GM18505 (cell line): ENCODE data around the gene PCDHGB2.
"Not testable (repeated sequence)": the region's sequence is repeated elsewhere in the genome, so short reads cannot be mapped to it uniquely, and the experiment has no call there.

Source experiments
- ATAC-seq: cut with Tn5 transposase; IDR thresholded peaks from one replicate; pipeline ENCODE4 v1.9.1; 2021; ENCODE audit not compliant: unreplicated experiment
- POLR2A ChIP-seq: IDR thresholded peaks from 4 replicates; pipeline ENCODE4 v1.6.1; 2011; ENCODE audit warnings: borderline replicate concordance; ENCODE audit not compliant: insufficient read depth, insufficient read length; ENCODE audit errors: extremely low read depth

Gene PCDHGB2

DNA sequence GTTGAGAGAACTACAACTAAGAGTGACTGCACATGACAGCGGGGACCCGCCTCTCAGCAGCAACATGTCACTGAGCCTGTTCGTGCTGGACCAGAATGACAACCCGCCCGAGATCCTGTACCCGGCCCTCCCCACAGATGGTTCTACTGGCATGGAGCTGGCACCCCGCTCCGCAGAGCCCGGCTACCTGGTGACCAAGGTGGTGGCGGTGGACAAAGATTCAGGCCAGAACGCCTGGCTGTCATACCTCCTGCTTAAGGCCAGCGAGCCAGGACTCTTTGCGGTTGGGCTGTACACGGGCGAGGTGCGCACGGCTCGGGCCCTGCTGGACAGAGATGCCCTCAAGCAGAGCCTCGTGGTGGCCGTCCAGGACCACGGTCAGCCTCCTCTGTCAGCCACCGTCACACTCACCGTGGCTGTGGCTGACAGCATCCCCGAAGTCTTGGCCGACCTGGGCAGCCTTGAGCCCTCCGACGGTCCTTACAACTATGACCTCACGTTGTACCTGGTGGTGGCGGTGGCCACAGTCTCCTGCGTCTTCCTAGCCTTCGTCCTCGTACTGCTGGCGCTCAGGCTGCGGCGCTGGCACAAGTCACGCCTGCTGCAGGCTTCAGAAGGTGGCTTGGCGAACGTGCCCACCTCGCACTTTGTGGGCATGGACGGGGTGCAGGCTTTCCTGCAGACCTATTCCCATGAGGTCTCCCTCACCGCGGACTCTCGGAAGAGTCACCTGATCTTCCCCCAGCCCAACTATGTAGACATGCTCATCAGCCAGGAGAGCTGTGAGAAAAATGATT is 24.9 kb downstream of the PCDHGB2 start:
- TF ChIP-seq POLR2A: no peak
- ATAC-seq: no peak

DNA sequence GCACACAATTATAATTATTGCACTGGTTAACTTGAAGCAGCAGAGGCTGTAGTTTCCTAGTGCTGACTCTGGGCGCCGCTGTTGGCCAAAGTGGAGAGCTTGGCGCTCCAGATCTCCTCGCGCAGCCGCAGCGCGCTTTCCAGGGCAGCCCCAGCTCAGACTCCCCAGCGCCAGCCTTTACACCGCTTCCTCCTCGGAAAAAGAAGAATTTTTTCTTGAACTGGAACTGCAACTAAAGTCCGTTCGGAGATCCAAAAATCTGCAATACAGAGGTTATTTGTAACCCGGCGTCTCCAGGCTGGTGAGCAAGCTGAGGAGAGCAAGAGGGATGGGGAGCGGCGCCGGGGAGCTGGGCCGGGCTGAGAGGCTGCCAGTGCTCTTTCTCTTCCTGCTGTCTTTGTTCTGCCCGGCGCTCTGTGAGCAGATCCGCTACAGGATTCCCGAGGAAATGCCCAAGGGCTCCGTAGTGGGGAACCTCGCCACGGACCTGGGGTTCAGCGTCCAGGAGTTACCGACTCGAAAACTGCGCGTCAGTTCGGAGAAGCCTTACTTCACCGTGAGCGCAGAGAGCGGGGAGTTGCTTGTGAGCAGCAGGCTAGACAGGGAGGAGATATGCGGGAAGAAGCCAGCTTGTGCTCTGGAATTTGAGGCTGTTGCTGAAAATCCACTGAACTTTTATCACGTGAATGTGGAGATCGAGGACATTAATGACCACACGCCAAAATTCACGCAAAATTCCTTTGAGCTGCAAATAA is 27.9 kb downstream of the PCDHGB2 start, which contains the start of gene PCDHGB4:
TSS of gene PCDHGB4 (plus strand) at position 142 of the 755 bp plus-strand sequence. CDS start at position 329, 187 bp downstream.
- ATAC-seq: not testable (repeated sequence)

DNA sequence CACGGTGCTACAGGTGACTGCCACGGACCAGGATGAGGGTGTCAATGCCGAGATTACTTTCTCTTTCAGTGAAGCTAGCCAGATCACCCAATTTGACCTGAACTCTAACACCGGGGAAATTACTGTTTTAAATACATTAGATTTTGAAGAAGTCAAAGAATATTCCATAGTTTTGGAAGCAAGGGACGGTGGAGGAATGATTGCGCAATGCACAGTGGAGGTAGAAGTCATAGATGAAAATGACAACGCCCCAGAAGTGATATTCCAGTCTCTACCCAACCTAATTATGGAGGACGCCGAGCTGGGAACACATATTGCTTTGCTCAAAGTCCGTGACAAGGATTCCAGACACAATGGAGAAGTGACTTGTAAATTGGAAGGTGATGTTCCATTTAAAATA is 28.9 kb downstream of the PCDHGB2 start:
- ATAC-seq: no peak

DNA sequence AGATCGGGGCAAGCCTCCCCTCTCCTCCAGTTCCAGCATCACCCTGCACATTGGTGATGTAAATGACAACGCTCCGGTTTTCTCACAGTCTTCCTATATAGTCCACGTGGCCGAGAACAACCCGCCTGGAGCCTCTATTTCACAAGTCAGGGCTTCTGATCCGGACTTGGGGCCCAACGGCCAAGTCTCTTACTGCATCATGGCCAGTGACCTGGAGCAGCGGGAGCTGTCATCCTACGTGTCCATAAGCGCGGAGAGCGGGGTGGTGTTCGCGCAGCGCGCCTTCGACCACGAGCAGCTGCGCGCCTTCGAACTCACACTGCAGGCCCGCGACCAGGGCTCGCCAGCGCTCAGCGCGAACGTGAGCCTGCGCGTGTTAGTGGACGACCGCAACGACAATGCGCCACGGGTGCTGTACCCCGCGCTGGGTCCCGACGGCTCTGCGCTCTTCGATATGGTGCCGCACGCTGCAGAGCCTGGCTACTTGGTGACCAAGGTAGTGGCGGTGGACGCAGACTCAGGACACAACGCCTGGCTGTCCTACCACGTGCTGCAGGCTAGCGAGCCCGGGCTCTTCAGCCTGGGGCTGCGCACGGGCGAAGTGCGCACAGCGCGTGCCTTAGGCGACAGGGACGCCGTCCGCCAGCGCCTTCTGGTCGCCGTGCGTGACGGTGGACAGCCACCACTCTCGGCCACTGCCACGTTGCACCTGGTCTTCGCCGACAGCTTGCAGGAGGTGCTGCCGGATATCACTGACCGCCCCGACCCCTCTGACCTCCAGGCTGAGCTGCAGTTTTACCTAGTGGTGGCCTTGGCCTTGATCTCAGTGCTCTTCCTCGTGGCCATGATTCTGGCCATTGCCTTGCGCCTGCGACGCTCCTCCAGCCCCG is 29.6 kb downstream of the PCDHGB2 start:
- no peak for TF ChIP-seq POLR2A
- ATAC-seq: no peak

More for the DNA sequence above, 28.9 kb downstream of the PCDHGB2 start:
- no peak for TF ChIP-seq POLR2A

DNA sequence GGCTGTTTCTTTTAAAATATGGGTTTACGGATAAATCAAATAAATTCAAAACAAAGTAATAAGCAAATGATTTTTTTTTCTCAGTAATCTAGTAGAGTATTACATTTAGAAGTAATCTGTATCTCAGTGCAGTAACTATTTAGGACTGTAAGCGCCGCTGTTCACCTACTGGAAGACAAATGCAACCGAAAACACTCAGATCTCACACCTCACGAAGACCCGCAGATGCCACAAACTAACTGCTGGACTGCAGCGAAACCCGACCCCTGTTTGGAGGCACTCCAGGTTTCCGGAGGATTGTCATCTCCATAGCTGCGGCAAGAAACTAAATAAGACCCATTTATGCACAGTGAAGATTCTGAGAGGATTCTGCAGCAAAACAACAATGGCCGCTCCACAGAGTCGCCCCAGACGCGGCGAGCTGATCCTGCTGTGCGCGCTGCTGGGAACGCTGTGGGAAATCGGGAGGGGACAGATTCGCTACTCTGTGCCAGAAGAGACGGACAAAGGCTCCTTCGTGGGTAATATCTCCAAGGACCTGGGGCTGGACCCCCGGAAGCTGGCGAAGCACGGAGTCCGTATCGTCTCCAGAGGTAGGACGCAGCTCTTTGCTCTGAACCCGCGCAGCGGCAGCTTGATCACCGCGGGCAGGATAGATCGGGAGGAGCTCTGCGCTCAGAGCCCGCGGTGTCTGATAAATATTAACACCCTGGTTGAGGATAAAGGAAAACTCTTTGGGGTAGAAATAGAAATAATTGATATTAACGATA is 32.8 kb downstream of the PCDHGB2 start, which contains the start of gene PCDHGA8:
TSS of gene PCDHGA8 (plus strand) at position 205 of the 770 bp plus-strand sequence. CDS start at position 386, 181 bp downstream.
- ATAC-seq: no peak
- TF ChIP-seq POLR2A: no peak

DNA sequence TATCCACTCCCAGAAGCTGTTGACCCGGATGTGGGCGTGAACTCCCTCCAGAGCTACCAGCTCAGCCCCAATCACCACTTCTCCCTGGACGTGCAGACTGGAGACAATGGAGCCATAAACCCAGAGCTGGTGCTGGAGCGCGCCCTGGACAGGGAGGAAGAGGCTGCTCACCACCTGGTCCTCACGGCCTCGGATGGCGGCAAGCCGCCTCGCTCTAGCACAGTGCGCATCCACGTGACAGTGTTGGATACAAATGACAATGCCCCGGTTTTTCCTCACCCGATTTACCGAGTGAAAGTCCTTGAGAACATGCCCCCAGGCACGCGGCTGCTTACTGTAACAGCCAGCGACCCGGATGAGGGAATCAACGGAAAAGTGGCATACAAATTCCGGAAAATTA is 33.5 kb downstream of the PCDHGB2 start:
- TF ChIP-seq POLR2A: no peak
- ATAC-seq: no peak

DNA sequence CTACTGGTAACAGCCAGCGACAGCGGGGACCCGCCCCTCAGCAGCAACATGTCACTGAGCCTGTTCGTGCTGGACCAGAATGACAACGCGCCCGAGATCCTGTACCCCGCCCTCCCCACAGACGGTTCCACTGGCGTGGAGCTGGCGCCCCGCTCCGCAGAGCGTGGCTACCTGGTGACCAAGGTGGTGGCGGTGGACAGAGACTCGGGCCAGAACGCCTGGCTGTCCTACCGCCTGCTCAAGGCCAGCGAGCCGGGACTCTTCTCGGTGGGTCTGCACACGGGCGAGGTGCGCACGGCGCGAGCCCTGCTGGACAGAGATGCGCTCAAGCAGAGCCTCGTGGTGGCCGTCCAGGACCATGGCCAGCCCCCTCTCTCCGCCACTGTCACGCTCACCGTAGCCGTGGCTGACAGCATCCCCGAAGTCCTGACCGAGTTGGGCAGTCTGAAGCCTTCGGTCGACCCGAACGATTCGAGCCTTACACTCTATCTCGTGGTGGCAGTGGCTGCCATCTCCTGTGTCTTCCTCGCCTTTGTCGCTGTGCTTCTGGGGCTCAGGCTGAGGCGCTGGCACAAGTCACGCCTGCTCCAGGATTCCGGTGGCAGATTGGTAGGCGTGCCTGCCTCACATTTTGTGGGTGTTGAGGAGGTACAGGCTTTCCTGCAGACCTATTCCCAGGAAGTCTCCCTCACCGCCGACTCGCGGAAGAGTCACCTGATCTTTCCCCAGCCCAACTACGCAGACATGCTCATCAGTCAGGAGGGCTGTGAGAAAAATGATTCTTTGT is 34.8 kb downstream of the PCDHGB2 start:
- ATAC-seq: not testable (repeated sequence)

DNA sequence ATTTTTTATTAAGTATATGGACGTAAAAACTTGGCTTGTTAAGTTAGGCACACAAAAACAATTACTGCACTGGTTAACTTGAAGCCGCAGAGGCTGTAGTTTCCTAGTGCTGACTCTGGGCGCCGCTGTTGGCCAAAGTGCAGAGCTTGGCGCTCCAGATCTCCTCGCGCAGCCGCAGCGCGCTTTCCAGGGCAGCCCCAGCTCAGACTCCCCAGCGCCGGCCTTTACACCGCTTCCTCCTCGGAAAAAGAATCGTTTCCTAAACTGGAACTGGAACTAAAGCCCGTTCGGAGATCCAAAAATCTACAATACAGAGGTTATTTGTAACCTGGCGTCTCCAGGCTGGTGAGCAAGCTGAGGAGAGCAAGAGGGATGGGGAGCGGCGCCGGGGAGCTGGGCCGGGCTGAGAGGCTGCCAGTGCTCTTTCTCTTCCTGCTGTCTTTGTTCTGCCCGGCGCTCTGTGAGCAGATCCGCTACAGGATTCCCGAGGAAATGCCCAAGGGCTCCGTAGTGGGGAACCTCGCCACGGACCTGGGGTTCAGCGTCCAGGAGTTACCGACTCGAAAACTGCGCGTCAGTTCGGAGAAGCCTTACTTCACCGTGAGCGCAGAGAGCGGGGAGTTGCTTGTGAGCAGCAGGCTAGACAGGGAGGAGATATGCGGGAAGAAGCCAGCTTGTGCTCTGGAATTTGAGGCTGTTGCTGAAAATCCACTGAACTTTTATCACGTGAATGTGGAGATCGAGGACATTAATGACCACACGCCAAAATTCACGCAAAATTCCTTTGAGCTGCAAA is 38.2 kb downstream of the PCDHGB2 start, which contains the start of gene PCDHGB5:
TSS of gene PCDHGB5 (plus strand) at position 192 of the 796 bp plus-strand sequence. CDS start at position 373, 181 bp downstream.
- peak; percentile 85 for ATAC-seq

DNA sequence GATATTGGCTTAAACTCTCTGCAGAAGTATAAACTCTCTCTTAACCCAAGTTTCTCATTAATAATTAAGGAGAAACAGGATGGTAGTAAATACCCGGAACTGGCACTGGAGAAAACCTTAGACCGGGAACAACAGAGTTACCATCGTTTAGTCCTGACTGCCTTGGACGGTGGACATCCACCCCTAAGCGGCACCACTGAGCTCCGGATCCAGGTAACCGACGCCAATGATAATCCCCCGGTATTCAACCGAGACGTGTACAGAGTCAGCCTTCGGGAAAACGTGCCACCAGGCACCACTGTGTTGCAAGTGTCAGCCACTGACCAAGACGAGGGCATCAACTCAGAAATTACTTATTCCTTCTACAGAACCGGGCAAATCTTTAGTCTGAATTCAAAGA is 38.8 kb downstream of the PCDHGB2 start:
- no peak for TF ChIP-seq POLR2A
- ATAC-seq: no peak

DNA sequence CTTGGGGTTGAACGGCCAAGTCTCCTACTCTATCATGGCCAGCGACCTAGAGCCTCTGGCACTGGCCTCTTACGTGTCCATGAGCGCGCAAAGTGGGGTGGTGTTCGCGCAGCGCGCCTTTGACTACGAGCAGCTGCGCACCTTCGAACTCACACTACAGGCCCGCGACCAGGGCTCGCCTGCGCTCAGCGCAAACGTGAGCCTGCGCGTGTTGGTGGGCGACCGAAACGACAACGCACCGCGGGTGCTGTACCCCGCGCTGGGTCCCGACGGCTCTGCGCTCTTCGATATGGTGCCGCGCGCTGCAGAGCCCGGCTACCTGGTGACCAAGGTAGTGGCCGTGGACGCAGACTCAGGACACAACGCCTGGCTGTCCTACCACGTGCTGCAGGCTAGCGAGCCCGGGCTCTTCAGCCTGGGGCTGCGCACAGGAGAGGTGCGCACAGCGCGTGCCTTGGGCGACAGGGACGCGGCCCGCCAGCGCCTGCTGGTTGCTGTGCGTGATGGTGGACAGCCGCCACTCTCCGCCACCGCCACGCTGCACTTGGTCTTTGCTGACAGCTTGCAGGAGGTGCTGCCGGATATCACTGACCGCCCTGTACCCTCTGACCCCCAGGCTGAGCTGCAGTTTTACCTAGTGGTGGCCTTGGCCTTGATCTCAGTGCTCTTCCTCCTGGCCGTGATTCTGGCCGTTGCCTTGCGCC is 39.9 kb downstream of the PCDHGB2 start:
- ATAC-seq: no peak
- no peak for TF ChIP-seq POLR2A

DNA sequence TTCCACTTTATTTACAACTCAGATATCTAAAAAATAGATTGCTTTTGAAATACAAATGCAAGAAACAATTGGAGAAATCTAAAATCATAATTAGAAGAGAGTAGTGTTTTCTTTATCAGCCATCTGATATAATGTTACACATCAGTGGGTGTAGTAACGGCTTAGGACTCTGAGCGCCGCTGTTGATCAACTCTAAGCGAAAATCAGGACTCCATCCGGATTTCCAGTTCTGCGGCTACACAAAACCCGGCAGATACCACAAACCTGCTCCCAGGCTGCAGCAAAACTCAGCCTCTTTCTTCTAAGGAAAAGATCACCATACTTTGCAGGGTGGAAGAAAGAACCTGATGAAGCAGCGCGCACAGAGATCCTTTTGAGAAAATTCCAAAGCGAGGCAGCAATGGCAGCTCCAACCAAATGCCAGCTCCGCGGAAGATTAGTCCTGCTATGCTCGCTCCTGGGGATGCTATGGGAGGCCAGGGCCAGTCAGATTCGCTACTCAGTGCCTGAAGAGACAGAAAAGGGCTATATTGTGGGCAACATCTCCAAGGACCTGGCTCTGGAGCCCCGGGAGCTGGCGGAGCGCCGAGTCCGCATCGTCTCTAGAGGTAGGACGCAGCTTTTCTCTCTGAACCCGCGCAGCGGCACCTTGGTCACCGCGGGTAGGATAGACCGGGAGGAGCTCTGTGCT is 42.9 kb downstream of the PCDHGB2 start, which contains the start of gene PCDHGA9:
TSS of gene PCDHGA9 (plus strand) at position 226 of the 691 bp plus-strand sequence. CDS start at position 401, 175 bp downstream.
- no peak for TF ChIP-seq POLR2A
- no peak for ATAC-seq
